Measurements from ENCODE around the gene AP2A2.

Gene AP2A2

DNA sequence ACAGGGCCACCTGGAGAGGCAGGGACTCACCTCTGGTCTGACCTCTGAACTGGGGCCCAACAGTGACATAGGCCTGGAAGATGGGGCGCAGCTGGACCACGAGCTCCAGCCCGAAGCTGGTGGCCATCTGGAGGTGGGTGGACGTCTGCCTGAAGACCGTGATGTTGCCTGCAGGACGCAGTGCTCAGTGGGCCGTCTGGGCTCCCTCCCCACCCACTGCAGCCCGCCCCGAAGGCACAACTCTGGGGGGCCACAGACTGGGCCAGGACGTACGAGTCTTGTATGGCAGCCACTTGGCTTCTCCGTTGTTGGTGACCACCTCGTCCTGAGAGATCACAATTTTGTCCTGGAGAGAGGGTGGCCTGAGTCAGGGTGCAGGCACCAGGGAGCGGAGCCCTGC, 102.9 kb downstream of the AP2A2 start:
- H3K9me3 ChIP-seq (ENCODE audit: insufficient read depth, low read depth, low read length), result no peaks in the 10 kb centered on the region
- no peaks in the 10 kb centered on the region for H3K36me3 ChIP-seq (ENCODE audit: insufficient read depth, low read length)
- TF ChIP-seq, protein P1, sequence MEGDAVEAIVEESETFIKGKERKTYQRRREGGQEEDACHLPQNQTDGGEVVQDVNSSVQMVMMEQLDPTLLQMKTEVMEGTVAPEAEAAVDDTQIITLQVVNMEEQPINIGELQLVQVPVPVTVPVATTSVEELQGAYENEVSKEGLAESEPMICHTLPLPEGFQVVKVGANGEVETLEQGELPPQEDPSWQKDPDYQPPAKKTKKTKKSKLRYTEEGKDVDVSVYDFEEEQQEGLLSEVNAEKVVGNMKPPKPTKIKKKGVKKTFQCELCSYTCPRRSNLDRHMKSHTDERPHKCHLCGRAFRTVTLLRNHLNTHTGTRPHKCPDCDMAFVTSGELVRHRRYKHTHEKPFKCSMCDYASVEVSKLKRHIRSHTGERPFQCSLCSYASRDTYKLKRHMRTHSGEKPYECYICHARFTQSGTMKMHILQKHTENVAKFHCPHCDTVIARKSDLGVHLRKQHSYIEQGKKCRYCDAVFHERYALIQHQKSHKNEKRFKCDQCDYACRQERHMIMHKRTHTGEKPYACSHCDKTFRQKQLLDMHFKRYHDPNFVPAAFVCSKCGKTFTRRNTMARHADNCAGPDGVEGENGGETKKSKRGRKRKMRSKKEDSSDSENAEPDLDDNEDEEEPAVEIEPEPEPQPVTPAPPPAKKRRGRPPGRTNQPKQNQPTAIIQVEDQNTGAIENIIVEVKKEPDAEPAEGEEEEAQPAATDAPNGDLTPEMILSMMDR (conservative IDR thresholded peaks at IDR 0.05; ENCODE audit: low read length), result no peak
- TF ChIP-seq EZH2phosphoT487 (IDR thresholded peaks at IDR 0.05; ENCODE audit: borderline replicate concordance), result no peak
- H3K4me3 ChIP-seq (ENCODE audit: low read length, poor library complexity, severe bottlenecking), result no peak overlapping the region
- H4K20me1 ChIP-seq (ENCODE audit: insufficient read depth, low read length, poor library complexity, severe bottlenecking), result no peaks in the 10 kb centered on the region
- no peak overlapping the region for H2AFZ ChIP-seq (ENCODE audit: low read length)
- no peaks in the 10 kb centered on the region for H3K9me2 ChIP-seq (replicated peaks; ENCODE audit: low read depth, low read length)
- H3K4me1 ChIP-seq (ENCODE audit: insufficient read depth, low read length, poor library complexity, severe bottlenecking), result no peaks in the 10 kb centered on the region
- no peaks in the 10 kb centered on the region for H3K27me3 ChIP-seq (ENCODE audit: insufficient read depth, low read length, poor library complexity, severe bottlenecking)
- no peaks in the 10 kb centered on the region for H3F3A ChIP-seq (ENCODE audit: low read depth)
- H3K4me2 ChIP-seq (ENCODE audit: low read depth, low read length, poor library complexity, severe bottlenecking), result no peak overlapping the region
- H3K79me2 ChIP-seq (ENCODE audit: insufficient read depth, low read length), result no peaks in the 10 kb centered on the region
- H3K9ac ChIP-seq (ENCODE audit: low read depth, low read length, poor library complexity, severe bottlenecking), result no peak overlapping the region

DNA sequence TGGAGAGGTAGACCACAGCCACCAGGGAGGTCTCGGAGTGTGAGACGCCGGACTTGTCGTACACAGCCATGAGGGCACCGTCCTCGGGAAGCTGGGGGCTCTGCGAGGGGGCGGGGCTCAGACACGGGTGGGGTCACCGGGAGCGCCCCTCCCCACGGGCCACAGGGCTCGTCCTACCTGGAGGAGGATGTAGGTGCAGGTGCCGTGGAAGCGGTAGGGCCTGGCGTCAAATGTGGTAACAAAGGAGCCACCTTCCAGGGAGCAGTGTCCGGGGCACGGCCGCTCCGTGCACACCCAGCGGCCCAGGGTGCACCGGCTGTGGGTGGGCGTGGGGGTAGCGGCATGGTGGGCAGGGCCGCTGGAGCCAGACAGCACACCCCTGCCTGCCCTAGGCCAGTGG, 103.4 kb downstream of the AP2A2 start:
- no peak overlapping the region for H3K9ac ChIP-seq (ENCODE audit: low read depth, low read length, poor library complexity, severe bottlenecking)
- TF ChIP-seq, protein P1 (conservative IDR thresholded peaks at IDR 0.05; ENCODE audit: low read length), result no peak
- H3K4me3 ChIP-seq (ENCODE audit: low read length, poor library complexity, severe bottlenecking), result no peak overlapping the region
- H2AFZ ChIP-seq (ENCODE audit: low read length), result no peak overlapping the region
- H3K27me3 ChIP-seq (ENCODE audit: insufficient read depth, low read length, poor library complexity, severe bottlenecking), result no peaks in the 10 kb centered on the region
- H3K4me1 ChIP-seq (ENCODE audit: insufficient read depth, low read length, poor library complexity, severe bottlenecking), result no peaks in the 10 kb centered on the region
- H3K9me3 ChIP-seq (ENCODE audit: insufficient read depth, low read depth, low read length), result no peaks in the 10 kb centered on the region
- H3K4me2 ChIP-seq (ENCODE audit: low read depth, low read length, poor library complexity, severe bottlenecking), result no peak overlapping the region
- no peaks in the 10 kb centered on the region for H3K9me2 ChIP-seq (replicated peaks; ENCODE audit: low read depth, low read length)
- H3K36me3 ChIP-seq (ENCODE audit: insufficient read depth, low read length), result no peaks in the 10 kb centered on the region
- no peaks in the 10 kb centered on the region for H3F3A ChIP-seq (ENCODE audit: low read depth)
- no peaks in the 10 kb centered on the region for H3K79me2 ChIP-seq (ENCODE audit: insufficient read depth, low read length)
- H4K20me1 ChIP-seq (ENCODE audit: insufficient read depth, low read length, poor library complexity, severe bottlenecking), result no peaks in the 10 kb centered on the region

DNA sequence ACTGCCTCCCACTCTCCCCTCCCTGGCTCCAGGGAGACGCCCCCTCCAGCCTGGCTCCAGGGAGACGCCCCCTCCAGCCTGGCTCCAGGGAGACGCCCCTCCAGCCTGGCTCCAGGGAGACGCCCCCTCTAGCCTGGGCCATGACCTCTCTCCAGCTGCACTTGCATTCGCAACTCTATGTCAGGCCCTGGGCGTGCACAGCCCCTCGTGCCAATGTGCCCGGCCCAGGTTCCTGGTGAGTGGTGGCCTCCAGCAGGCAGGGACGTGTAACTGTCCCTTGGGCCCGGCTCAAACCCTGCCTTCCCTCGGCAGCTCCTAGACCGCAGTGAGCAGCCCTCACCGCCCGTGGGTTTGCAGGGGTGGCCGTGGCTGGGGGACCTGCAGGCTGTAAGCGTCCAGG, 104.0 kb downstream of the AP2A2 start:
- Histone ChIP-seq H2AFZ (ENCODE audit: low read length) (no peak overlapping the region), H3K4me1 (ENCODE audit: insufficient read depth, low read length, poor library complexity, severe bottlenecking) (no peaks in the 10 kb centered on the region), H3K27me3 (ENCODE audit: insufficient read depth, low read length, poor library complexity, severe bottlenecking) (no peaks in the 10 kb centered on the region), H3K4me2 (ENCODE audit: low read depth, low read length, poor library complexity, severe bottlenecking) (no peak overlapping the region), H3F3A (ENCODE audit: low read depth) (no peaks in the 10 kb centered on the region), H3K4me3 (ENCODE audit: low read length, poor library complexity, severe bottlenecking) (no peak overlapping the region), H3K9me2 (replicated peaks; ENCODE audit: low read depth, low read length) (no peaks in the 10 kb centered on the region), H3K36me3 (ENCODE audit: insufficient read depth, low read length) (no peaks in the 10 kb centered on the region), H3K9me3 (ENCODE audit: insufficient read depth, low read depth, low read length) (no peaks in the 10 kb centered on the region), H3K9ac (ENCODE audit: low read depth, low read length, poor library complexity, severe bottlenecking) (no peak overlapping the region), H3K79me2 (ENCODE audit: insufficient read depth, low read length) (no peaks in the 10 kb centered on the region), H4K20me1 (ENCODE audit: insufficient read depth, low read length, poor library complexity, severe bottlenecking) (no peaks in the 10 kb centered on the region)
- TF ChIP-seq, protein P1 (conservative IDR thresholded peaks at IDR 0.05; ENCODE audit: low read length), result no peak
- TF ChIP-seq EZH2phosphoT487 (IDR thresholded peaks at IDR 0.05; ENCODE audit: borderline replicate concordance), result no peak

Data from Loucy (cell line).